ENCODE measurements around the gene SEC24A. TPM values are rescaled to one million over a fixed set of nuclear protein-coding genes. Genes with fewer than 3 reads are reported as not detected.

The SEC24A gene
- total RNA-seq, 1 donor: 30.0 TPM

DNA sequence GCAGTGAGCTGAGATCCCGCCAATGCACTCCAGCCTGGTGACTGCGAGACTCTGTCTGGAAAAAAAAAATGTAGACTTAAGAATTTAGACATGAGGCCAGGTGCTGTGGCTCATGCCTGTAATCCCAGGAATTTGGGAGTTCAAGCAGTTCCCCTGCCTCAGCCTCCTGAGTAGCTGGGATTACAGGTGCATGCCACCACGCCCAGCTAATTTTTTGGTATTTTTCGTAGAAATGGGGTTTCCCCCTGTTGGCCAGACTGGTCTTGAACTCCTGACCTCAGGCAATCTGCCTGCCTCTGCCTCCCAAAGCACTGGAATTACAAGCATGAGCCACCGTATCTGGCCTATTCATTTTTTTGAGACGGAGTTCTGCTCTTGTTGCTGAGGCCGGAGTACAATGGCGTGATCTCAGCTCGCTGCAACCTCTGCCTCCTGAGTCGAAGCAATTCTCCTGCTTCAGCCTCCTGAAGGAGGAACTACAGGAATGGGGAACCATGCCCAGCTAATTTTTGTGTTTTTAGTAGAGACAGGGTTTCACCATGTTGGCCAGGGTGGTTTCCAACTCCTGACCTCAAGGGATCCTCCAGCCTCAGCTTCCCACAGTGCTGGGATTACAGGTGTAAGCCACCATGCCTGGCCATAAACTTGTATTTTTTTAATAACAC is 124.0 kb downstream of the SEC24A start:
- Histone ChIP-seq H3K9me3 (ENCODE audit: low read depth, low read length) (no peaks in the 10 kb centered on the region), H3K27me3 (ENCODE audit: insufficient read depth, low read length) (no peaks in the 10 kb centered on the region), H4K20me1 (ENCODE audit: insufficient read depth, low read length) (no peaks in the 10 kb centered on the region), H3K4me2 (ENCODE audit: insufficient read depth, low read length) (no peak overlapping the region), H3K79me2 (ENCODE audit: insufficient read depth, low read length) (no peaks in the 10 kb centered on the region), H2AFZ (ENCODE audit: low read length) (no peak overlapping the region), H3K4me1 (ENCODE audit: insufficient read depth, low read length) (no peaks in the 10 kb centered on the region), H3K4me3 (ENCODE audit: insufficient read depth, low read length) (no peak overlapping the region), H3K36me3 (ENCODE audit: insufficient read depth, low read length) (peaks cover 59% of the 10 kb centered on the region), H3K27ac (ENCODE audit: low read depth, low read length) (no peak overlapping the region)
- DNase-seq (ENCODE audit: insufficient read length, low spot score, missing footprints): no peak
- TF ChIP-seq, protein P1, sequence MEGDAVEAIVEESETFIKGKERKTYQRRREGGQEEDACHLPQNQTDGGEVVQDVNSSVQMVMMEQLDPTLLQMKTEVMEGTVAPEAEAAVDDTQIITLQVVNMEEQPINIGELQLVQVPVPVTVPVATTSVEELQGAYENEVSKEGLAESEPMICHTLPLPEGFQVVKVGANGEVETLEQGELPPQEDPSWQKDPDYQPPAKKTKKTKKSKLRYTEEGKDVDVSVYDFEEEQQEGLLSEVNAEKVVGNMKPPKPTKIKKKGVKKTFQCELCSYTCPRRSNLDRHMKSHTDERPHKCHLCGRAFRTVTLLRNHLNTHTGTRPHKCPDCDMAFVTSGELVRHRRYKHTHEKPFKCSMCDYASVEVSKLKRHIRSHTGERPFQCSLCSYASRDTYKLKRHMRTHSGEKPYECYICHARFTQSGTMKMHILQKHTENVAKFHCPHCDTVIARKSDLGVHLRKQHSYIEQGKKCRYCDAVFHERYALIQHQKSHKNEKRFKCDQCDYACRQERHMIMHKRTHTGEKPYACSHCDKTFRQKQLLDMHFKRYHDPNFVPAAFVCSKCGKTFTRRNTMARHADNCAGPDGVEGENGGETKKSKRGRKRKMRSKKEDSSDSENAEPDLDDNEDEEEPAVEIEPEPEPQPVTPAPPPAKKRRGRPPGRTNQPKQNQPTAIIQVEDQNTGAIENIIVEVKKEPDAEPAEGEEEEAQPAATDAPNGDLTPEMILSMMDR (IDR thresholded peaks at IDR 0.05; ENCODE audit: extremely low read depth, low read depth, low read length): no peak

DNA sequence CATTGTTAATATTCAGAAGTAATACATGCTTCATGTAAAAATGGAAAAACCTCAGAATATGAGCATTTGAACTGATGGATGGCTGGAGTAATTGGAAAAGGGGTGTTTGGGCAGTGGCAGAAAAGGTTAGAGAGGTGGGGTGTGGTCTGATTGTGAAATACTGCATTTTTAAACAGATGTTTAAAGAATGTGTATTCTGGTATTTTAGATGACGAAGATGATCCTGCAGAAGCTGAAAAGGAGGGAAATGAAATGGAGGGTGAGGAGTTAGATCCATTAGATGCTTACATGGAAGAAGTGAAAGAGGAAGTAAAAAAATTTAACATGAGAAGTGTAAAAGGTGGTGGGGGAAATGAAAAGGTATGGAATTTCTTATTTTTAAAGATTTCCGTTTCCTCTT is 128.8 kb downstream of the SEC24A start:
- DNase-seq (ENCODE audit: insufficient read length, low spot score, missing footprints): no peak
- H2AFZ ChIP-seq (ENCODE audit: low read length): no peak overlapping the region
- H3K9me3 ChIP-seq (ENCODE audit: low read depth, low read length): no peaks in the 10 kb centered on the region
- TF ChIP-seq, protein P1 (IDR thresholded peaks at IDR 0.05; ENCODE audit: extremely low read depth, low read depth, low read length): no peak
- peaks cover 59% of the 10 kb centered on the region for H3K36me3 ChIP-seq (ENCODE audit: insufficient read depth, low read length)
- no peak overlapping the region for H3K27ac ChIP-seq (ENCODE audit: low read depth, low read length)
- no peaks in the 10 kb centered on the region for H4K20me1 ChIP-seq (ENCODE audit: insufficient read depth, low read length)
- no peaks in the 10 kb centered on the region for H3K4me1 ChIP-seq (ENCODE audit: insufficient read depth, low read length)
- no peak overlapping the region for H3K4me3 ChIP-seq (ENCODE audit: insufficient read depth, low read length)
- no peaks in the 10 kb centered on the region for H3K27me3 ChIP-seq (ENCODE audit: insufficient read depth, low read length)
- H3K4me2 ChIP-seq (ENCODE audit: insufficient read depth, low read length): no peak overlapping the region
- H3K79me2 ChIP-seq (ENCODE audit: insufficient read depth, low read length): no peaks in the 10 kb centered on the region

Small RNA genes within 50 kb of the gene (small RNA-seq; reads per million reads assigned to genes)
- gene RNU6-1164P (not detected), gene RNU6-1311P (not detected), gene RNU6-757P (not detected)

Other genes starting within 250 kb of the SEC24A start
- 17.4 and 20.3 TPM in 2 replicates for gene CDKN2AIPNL, start 236.9 kb upstream of the SEC24A start, total RNA-seq
- gene JADE2, start 123.1 kb upstream of the SEC24A start, total RNA-seq: 22.7 and 26.8 TPM in 2 replicates
- gene SAR1B, start 16.0 kb upstream of the SEC24A start, total RNA-seq: 46.0 and 46.3 TPM in 2 replicates
- gene CAMLG, start 89.8 kb downstream of the SEC24A start, total RNA-seq: 47.8 and 56.0 TPM in 2 replicates
- 20.6 and 26.8 TPM in 2 replicates for gene DDX46, start 110.0 kb downstream of the SEC24A start, total RNA-seq
- gene C5orf24, start 197.2 kb downstream of the SEC24A start, total RNA-seq: 46.3 and 48.3 TPM in 2 replicates
- 87.2 and 91.1 TPM in 2 replicates for gene TXNDC15, start 225.6 kb downstream of the SEC24A start, total RNA-seq